Gastroesophageal sphincter (tissue), 3 donors: ENCODE data around the gene SOST.

Experiments used
- CTCF ChIP-seq, 4 experiments: fragments of 200-600 bp in 2 of 4; fragments of 450-650 bp in 2 of 4; sonication (generic) in 1 of 4; IDR thresholded peaks; one replicate each; pipeline ENCODE4 v1.5.1; 2017 to 2019; ENCODE audit warnings: antibody characterized with exemption in 4 of 4, mild to moderate bottlenecking in 2 of 4, moderate library complexity in 2 of 4
- EP300 ChIP-seq: sonication (generic); formaldehyde crosslinking; IDR thresholded peaks from one replicate; pipeline ENCODE4 v1.6.1; 2017; ENCODE audit warnings: antibody characterized with exemption, mild to moderate bottlenecking
- POLR2A ChIP-seq, 2 donors: fragments of 450-650 bp; IDR thresholded peaks; one replicate each; pipeline ENCODE4 v1.6.1; 2017; ENCODE audit warnings: antibody characterized with exemption in 2 of 2, mild to moderate bottlenecking in 2 of 2, moderate library complexity in 1 of 2
- POLR2AphosphoS5 ChIP-seq: sonication (generic); formaldehyde crosslinking; IDR thresholded peaks from one replicate; pipeline ENCODE4 v1.6.1; 2017; ENCODE audit warnings: antibody characterized with exemption

GRCh38 chr17:43713494-43714162, 45.0 kb downstream of the SOST start:
- TF ChIP-seq CTCF (IDR thresholded peaks at IDR 0.05) = no peak
- no peak for TF ChIP-seq POLR2A (IDR thresholded peaks at IDR 0.05)
- TF ChIP-seq POLR2AphosphoS5 = no peak
- no peak for TF ChIP-seq EP300
